ENCODE results near the gene RALGAPB. TPM values are rescaled to one million over a fixed set of nuclear protein-coding genes. Genes with fewer than 3 reads are reported as not detected.

The RALGAPB gene
- total and polyA plus RNA-seq, 2 experiments from 2014 or later = 10.2 to 40.4 TPM

DNA sequence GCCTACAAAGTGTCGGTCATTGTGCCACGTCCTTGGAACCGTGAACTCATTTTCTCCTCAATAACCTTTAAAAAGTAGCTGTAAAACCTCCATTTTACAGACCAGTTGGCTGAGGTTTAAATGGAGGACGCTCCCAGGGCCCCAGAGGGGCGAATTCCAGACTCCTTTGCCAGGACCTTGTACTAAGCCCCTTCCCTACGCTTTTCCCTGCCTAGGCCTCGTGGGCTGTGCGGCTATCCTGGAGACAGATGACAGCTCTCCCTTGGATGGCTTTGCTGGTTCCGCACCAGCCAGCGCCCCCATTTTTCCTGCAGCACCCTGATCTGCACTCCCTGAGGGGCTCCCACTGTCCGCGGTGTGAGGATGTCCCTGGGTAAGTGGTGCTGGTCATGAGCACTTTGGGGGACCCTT, 25.4 kb upstream of the RALGAPB start:
- 0 out of 2 replicates have a peak, but pooled peaks cover 5% of the 10 kb centered on the region for H3K79me2 ChIP-seq (replicated peaks; ENCODE audit: insufficient read depth)
- peak overlapping the region; percentile 96 for H3K4me3 ChIP-seq
- DNase-seq (ENCODE audit: low spot score) (peak; percentile 32), ATAC-seq (peak; percentile 37)
- H3F3A ChIP-seq (replicated peaks; ENCODE audit: low read depth) = no peaks in the 10 kb centered on the region
- Mint-ChIP-seq H3K4me3 (peak overlapping the region; percentile 85), H3K4me1 (peaks cover 12% of the 10 kb centered on the region), H3K27me3 (ENCODE audit: insufficient read depth, low read depth, poor library complexity) (peaks cover 15% of the 10 kb centered on the region), H3K27ac (peak overlapping the region; percentile 67; the same call in 1 of the 2 replicates), H3K36me3 (ENCODE audit: low read depth) (peaks cover 30% of the 10 kb centered on the region), H3K9me3 (no peaks in the 10 kb centered on the region)
- H3K36me3 ChIP-seq (ENCODE audit: insufficient read depth) = no peaks in the 10 kb centered on the region
- peak overlapping the region; percentile 98 for H3K4me2 ChIP-seq
- H4K20me1 ChIP-seq (replicated peaks; ENCODE audit: insufficient read depth) = no peaks in the 10 kb centered on the region
- H2AFZ ChIP-seq = peak overlapping the region; percentile 75; the same call in 1 of the 2 replicates
- peaks cover 6% of the 10 kb centered on the region for H3K4me1 ChIP-seq (ENCODE audit: insufficient read depth)
- 0 out of 2 replicates have a peak overlapping the region, but pooled peaks have one; percentile 74 for H3K27ac ChIP-seq (ENCODE audit: low read depth)
- no peaks in the 10 kb centered on the region for H3K9me2 ChIP-seq (ENCODE audit: insufficient read depth)
- TF ChIP-seq EZH2 (IDR thresholded peaks at IDR 0.05; ENCODE audit: low read depth, unreplicated experiment) (no peak), ZNF114 (CRISPR knock-in tag; IDR thresholded peaks at IDR 0.05) (no peak), STAT1 (IDR thresholded peaks at IDR 0.05; ENCODE audit: unreplicated experiment) (no peak), POLR2AphosphoS5 (IDR thresholded peaks at IDR 0.05; ENCODE audit: low read depth) (no peak)
- TF ChIP-seq, protein P1, sequence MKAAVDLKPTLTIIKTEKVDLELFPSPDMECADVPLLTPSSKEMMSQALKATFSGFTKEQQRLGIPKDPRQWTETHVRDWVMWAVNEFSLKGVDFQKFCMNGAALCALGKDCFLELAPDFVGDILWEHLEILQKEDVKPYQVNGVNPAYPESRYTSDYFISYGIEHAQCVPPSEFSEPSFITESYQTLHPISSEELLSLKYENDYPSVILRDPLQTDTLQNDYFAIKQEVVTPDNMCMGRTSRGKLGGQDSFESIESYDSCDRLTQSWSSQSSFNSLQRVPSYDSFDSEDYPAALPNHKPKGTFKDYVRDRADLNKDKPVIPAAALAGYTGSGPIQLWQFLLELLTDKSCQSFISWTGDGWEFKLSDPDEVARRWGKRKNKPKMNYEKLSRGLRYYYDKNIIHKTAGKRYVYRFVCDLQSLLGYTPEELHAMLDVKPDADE (IDR thresholded peaks at IDR 0.05) = no peak
- no peaks in the 10 kb centered on the region for H3K27me3 ChIP-seq (ENCODE audit: insufficient read depth)

DNA sequence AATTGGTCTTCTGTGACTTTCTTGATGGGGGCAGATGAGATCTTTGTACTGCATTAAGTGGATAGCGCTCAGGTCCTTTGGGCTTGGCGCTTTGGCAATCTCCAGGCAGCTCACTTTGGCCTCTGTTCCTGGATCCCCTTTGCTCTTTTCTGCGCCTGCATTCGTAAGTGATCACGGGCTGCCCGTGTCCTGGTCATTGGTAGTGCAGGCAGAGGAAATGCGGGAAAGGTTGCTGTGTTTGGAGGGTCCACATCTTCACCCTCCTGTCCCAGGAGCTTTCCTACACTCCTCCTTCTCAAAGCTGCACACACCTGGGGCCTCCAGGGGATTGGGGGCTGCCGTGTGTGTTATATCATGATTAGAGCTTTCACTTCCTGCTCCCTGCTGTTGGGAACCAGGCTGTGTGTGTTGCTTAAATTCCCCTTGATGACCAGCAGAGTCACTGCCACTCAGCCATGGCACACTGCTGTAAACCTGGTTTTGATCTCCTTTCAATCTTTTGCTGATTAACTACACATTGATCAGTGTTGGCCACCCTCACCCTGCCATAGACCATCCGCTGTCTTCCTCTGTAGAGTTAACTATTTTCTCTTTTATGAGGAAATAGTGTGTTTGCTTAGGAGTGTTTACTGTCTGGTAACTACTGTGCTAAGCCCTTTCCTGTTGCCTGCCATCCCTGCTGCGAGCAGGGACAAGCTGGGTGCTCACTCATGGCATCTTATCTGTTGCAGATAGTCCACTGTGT, 24.5 kb upstream of the RALGAPB start:
- DNase-seq (ENCODE audit: low spot score) (no peak), ATAC-seq (no peak)
- Mint-ChIP-seq H3K4me3 (peak overlapping the region; percentile 85), H3K9me3 (no peaks in the 10 kb centered on the region), H3K27me3 (ENCODE audit: insufficient read depth, low read depth, poor library complexity) (peaks cover 12% of the 10 kb centered on the region), H3K4me1 (peaks cover 12% of the 10 kb centered on the region), H3K27ac (0 out of 2 replicates have a peak overlapping the region, but pooled peaks have one; percentile 67), H3K36me3 (ENCODE audit: low read depth) (peaks cover 30% of the 10 kb centered on the region)
- Histone ChIP-seq H3K79me2 (replicated peaks; ENCODE audit: insufficient read depth) (0 out of 2 replicates have a peak, but pooled peaks cover 5% of the 10 kb centered on the region), H4K20me1 (replicated peaks; ENCODE audit: insufficient read depth) (no peaks in the 10 kb centered on the region), H3K36me3 (ENCODE audit: insufficient read depth) (no peaks in the 10 kb centered on the region), H3K4me3 (no peak overlapping the region; the same call in 1 of the 2 replicates), H3K4me1 (ENCODE audit: insufficient read depth) (peaks cover 6% of the 10 kb centered on the region), H3K27ac (ENCODE audit: low read depth) (no peak overlapping the region), H3K4me2 (peak overlapping the region; percentile 98), H3F3A (replicated peaks; ENCODE audit: low read depth) (no peaks in the 10 kb centered on the region), H2AFZ (no peak overlapping the region), H3K27me3 (ENCODE audit: insufficient read depth) (no peaks in the 10 kb centered on the region), H3K9me2 (ENCODE audit: insufficient read depth) (no peaks in the 10 kb centered on the region)
- TF ChIP-seq EZH2phosphoT487 (IDR thresholded peaks at IDR 0.05; ENCODE audit: unreplicated experiment) (no peak), ZNF114 (CRISPR knock-in tag; IDR thresholded peaks at IDR 0.05) (no peak), ZNF331 (CRISPR knock-in tag; IDR thresholded peaks at IDR 0.05; ENCODE audit: low read depth) (no peak), EZH2 (IDR thresholded peaks at IDR 0.05; ENCODE audit: low read depth, unreplicated experiment) (no peak), STAT1 (IDR thresholded peaks at IDR 0.05; ENCODE audit: unreplicated experiment) (no peak), NANOG (IDR thresholded peaks at IDR 0.05; ENCODE audit: borderline replicate concordance) (no peak), CREB1 (CRISPR knock-in tag; IDR thresholded peaks at IDR 0.05; ENCODE audit: low read depth) (no peak)
- TF ChIP-seq, protein P2, sequence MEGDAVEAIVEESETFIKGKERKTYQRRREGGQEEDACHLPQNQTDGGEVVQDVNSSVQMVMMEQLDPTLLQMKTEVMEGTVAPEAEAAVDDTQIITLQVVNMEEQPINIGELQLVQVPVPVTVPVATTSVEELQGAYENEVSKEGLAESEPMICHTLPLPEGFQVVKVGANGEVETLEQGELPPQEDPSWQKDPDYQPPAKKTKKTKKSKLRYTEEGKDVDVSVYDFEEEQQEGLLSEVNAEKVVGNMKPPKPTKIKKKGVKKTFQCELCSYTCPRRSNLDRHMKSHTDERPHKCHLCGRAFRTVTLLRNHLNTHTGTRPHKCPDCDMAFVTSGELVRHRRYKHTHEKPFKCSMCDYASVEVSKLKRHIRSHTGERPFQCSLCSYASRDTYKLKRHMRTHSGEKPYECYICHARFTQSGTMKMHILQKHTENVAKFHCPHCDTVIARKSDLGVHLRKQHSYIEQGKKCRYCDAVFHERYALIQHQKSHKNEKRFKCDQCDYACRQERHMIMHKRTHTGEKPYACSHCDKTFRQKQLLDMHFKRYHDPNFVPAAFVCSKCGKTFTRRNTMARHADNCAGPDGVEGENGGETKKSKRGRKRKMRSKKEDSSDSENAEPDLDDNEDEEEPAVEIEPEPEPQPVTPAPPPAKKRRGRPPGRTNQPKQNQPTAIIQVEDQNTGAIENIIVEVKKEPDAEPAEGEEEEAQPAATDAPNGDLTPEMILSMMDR (conservative IDR thresholded peaks at IDR 0.05; ENCODE audit: low read depth in 2 of 2) = no peak
- TF ChIP-seq, protein P3, sequence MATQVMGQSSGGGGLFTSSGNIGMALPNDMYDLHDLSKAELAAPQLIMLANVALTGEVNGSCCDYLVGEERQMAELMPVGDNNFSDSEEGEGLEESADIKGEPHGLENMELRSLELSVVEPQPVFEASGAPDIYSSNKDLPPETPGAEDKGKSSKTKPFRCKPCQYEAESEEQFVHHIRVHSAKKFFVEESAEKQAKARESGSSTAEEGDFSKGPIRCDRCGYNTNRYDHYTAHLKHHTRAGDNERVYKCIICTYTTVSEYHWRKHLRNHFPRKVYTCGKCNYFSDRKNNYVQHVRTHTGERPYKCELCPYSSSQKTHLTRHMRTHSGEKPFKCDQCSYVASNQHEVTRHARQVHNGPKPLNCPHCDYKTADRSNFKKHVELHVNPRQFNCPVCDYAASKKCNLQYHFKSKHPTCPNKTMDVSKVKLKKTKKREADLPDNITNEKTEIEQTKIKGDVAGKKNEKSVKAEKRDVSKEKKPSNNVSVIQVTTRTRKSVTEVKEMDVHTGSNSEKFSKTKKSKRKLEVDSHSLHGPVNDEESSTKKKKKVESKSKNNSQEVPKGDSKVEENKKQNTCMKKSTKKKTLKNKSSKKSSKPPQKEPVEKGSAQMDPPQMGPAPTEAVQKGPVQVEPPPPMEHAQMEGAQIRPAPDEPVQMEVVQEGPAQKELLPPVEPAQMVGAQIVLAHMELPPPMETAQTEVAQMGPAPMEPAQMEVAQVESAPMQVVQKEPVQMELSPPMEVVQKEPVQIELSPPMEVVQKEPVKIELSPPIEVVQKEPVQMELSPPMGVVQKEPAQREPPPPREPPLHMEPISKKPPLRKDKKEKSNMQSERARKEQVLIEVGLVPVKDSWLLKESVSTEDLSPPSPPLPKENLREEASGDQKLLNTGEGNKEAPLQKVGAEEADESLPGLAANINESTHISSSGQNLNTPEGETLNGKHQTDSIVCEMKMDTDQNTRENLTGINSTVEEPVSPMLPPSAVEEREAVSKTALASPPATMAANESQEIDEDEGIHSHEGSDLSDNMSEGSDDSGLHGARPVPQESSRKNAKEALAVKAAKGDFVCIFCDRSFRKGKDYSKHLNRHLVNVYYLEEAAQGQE (IDR thresholded peaks at IDR 0.05; ENCODE audit: unreplicated experiment) = no peak
- TF ChIP-seq, protein P1 (IDR thresholded peaks at IDR 0.05) = no peak

Data from GM23338 (cell line).